Ovary (tissue), 9 donors: ENCODE data around the gene AOX1. TPM values are rescaled to one million over a fixed set of nuclear protein-coding genes. Genes with fewer than 3 reads are reported as not detected.

ENCODE experiments used
- DNase-seq, 5 donors: peaks; one replicate each; pipeline ENCODE4 v3.0.0-alpha.2; 2019 to 2020
- H3K27ac ChIP-seq, 2 donors: fragments of 200-600 bp; one replicate each; pipeline versions ENCODE4 v1.5.1 to v1.8.0; 2019 to 2022
- H3K27me3 ChIP-seq: fragments of 200-600 bp; one replicate; pipeline ENCODE4 v1.8.0; 2022
- H3K36me3 ChIP-seq: fragments of 200-600 bp; sonication (generic); one replicate; pipeline ENCODE4 v1.5.1; 2019
- H3K4me1 ChIP-seq: one replicate; pipeline ENCODE4 v1.8.1; 2013; ENCODE audit warnings: mild to moderate bottlenecking, moderate library complexity; ENCODE audit not compliant: insufficient read depth
- H3K4me3 ChIP-seq: fragments of 200-600 bp; sonication (generic); one replicate; pipeline ENCODE4 v1.5.1; 2017
- H3K9me3 ChIP-seq, 2 donors: fragments of 200-600 bp in 1 of 2; sonication (generic) in 1 of 2; one replicate each; pipeline versions ENCODE4 v1.5.1 to v1.8.1; 2013 to 2019; ENCODE audit warnings: mild to moderate bottlenecking in 1 of 2, moderate library complexity in 1 of 2
- CTCF ChIP-seq, 3 donors: fragments of 450-650 bp in 2 of 3; fragments of 200-600 bp in 1 of 3; IDR thresholded peaks; one replicate each; pipeline versions ENCODE4 v1.5.1 to v1.8.0; 2016 to 2022; ENCODE audit warnings: antibody characterized with exemption in 3 of 3, mild to moderate bottlenecking in 1 of 3
- EP300 ChIP-seq: sonication (generic); formaldehyde crosslinking; IDR thresholded peaks from one replicate; pipeline ENCODE4 v1.6.1; 2017; ENCODE audit warnings: antibody characterized with exemption
- POLR2A ChIP-seq: fragments of 450-650 bp; IDR thresholded peaks from one replicate; pipeline ENCODE4 v1.6.1; 2017; ENCODE audit warnings: antibody characterized with exemption, mild to moderate bottlenecking, moderate library complexity
- WGBS, 3 donors: extraction: QIAGEN DNeasy Blood & Tissue Kit in 1 of 3; methylation state at CpG; one replicate each; pipeline versions ENCODE4 v1.1.5 to v1.1.7; 2013 to 2017; 5-methylcytosine and 5-hydroxymethylcytosine counted together
- intact Hi-C, 4 donors: fragments of 100-400 bp; cut with DNase I; formaldehyde crosslinking; loops; one replicate each; pipeline versions ENCODE4 v1.11.0 to v1.15.1; 2022 to 2023
- polyA plus RNA-seq, 2 donors: library from polyadenylated mRNA; stranded (reverse); fragments of 200-250 nt in 1 of 2; fragments of 350-450 nt in 1 of 2; fragmentation: Illumina TruSeq in 1 of 2; extraction: RNeasy Lipid Tissue Mini Kit (QIAGEN cat#74804) in 1 of 2; gene quantifications; one replicate each; pipeline ENCODE4 v1.2.3, GENCODE V29; 2013 to 2014
- total RNA-seq, 7 donors: library from RNA; depleted of rRNA in 2 of 7; stranded (reverse); fragments of >200 nt in 2 of 7; fragmentation: NEBNext Ultra II Directional in 3 of 7; extraction: Animal tissue kit (Norgen Biotek cat#: 25700) in 3 of 7; gene quantifications; one replicate each; pipeline versions ENCODE4 v1.1.0 to v1.2.4, GENCODE V29; 2016 to 2023
- donor health status: DM: no; HTN: no; CAD: no; lungs with moderate emphysema.
- donor health status: DM: no; HTN: no; CAD: no.
- donor health status: Bipolar disorder and iron deficiency.
- donor health status: DM: yes; HTN: yes; CAD: no.
- donor health status: DM: no; HTN: no; CAD: no.
- donor health status: DM: yes; HTN: yes; CAD: no.

The AOX1 gene
- total and polyA plus RNA-seq, 9 donors = 29.1 to 105 (median 67.2) TPM

DNA sequence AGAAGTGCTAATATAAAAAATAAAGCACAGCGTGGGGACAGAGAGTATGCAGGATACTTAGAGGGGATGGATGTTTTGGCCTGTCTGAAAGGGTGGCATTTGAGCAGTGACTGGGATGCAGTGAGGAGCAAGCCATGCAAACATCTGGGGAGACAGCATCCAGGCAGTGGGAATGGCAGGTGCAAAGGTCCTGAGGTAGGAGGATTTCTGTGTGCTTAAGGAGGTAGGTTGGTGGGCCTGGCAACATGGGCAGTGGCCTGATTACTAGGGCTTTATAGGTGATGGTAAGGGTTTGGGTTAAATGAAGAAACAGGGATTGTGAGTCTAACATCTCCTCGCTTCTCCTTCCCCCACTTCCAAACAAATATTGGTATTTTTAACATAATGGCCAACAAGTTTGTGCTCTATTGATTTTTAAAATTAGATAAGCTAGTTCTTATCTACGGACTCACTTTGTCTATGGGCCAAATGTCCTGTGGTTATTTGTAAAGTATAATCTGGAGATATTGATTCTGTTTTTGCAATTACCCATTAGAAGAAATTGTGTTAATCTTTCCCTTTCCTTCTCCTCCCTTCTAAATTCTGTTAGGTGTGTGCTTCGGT lies 2.4 kb downstream of the AOX1 start:
- WGBS, 3 donors = 84 to 85% (median 84%) methylated on average over 4 of the region's 4 CpGs
- Histone ChIP-seq H3K36me3 (no peaks in the 10 kb centered on the region), H3K4me3 (no peak overlapping the region), H3K27me3 (no peaks in the 10 kb centered on the region), H3K4me1 (peaks cover 2% of the 10 kb centered on the region), H3K27ac (no peak overlapping the region), H3K9me3 (no peaks in the 10 kb centered on the region)
- TF ChIP-seq EP300 (no peak), POLR2A (no peak), CTCF (IDR thresholded peaks at IDR 0.05) (no peak)
- DNase-seq = no peak
- intact Hi-C loops = loop anchor here in 2 of 4 donors (5.0 kb wide), 1 partner anchor 114 kb away; no protein-coding TSS in a partner anchor

GRCh38 chr2:200590090-200590489 lies 4.3 kb downstream of the AOX1 start:
- H3K27ac ChIP-seq = no peak overlapping the region
- no peak for TF ChIP-seq CTCF (IDR thresholded peaks at IDR 0.05)
- H3K27me3 ChIP-seq = no peaks in the 10 kb centered on the region
- peak in 3 of 5 donors; percentile 33 to 47 (median 34) for DNase-seq
- H3K4me1 ChIP-seq = peaks cover 2% of the 10 kb centered on the region
- no peaks in the 10 kb centered on the region for H3K36me3 ChIP-seq
- intact Hi-C loops = loop anchor here in 1 of 4 donors (10.0 kb wide), 1 partner anchor 105 kb away; no protein-coding TSS in a partner anchor
- no peaks in the 10 kb centered on the region for H3K9me3 ChIP-seq
- H3K4me3 ChIP-seq = no peak overlapping the region

DNA sequence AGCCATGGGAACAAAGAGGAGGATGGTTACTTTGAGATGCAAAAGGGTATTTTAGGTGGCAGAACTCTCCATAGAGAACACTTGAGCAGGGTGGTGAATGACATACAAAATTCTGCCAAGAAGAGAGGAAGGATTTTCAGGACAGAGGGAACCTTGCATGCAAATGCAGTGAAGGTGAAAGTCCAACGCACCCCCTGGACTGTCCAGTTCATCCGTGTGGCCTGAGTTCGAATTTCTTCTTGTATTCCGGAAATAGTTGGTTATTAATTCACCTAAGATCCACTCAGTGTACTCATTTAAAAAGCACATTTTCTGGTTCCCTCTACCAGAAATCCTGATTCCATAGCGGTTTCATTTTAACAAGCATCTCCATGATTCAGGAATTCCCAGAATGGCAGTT lies 5.5 kb downstream of the AOX1 start:
- Histone ChIP-seq H3K36me3 (no peaks in the 10 kb centered on the region), H3K27me3 (no peaks in the 10 kb centered on the region)
- TF ChIP-seq CTCF (IDR thresholded peaks at IDR 0.05) (no peak), POLR2A (no peak), EP300 (no peak)

DNA sequence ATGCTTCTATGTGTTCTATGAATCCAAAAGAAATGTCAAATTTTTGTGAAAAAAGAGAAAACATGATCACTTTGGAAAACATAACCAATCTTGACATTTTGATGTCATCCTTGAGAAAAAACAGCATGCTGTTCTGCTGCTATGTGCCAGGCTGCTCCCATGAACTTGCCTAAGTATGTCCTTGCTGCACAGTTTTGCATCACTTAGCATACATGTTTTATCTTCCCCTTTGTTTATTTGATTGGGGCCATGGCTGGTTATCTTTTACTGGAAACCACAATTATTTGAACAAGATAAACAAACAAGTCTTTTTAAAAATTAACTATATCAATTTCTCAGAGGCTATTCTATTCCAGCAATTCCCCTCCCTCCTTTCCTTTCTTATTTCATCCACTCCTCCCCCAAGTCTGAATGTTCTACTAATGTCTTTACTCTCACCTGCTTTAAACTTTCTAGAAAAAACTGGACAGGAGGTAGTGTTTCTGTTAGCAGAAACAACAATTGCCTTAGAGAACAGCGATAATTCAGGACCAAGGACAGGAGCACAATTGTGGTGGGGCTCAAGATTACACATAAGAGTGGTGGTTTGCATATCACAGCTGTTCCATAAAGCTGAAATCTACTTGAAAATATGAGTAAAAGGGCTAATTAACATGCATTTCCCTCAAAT lies 6.7 kb downstream of the AOX1 start:
- Histone ChIP-seq H3K4me3 (no peak overlapping the region), H3K27me3 (no peaks in the 10 kb centered on the region), H3K36me3 (no peaks in the 10 kb centered on the region), H3K9me3 (no peaks in the 10 kb centered on the region), H3K27ac (no peak overlapping the region), H3K4me1 (peaks cover 2% of the 10 kb centered on the region)
- WGBS, 3 donors = 35 to 53% (median 36%) methylated on average over 1 of the region's 1 CpG
- TF ChIP-seq POLR2A = no peak
- no peak for TF ChIP-seq EP300
- no peak for TF ChIP-seq CTCF (IDR thresholded peaks at IDR 0.05)
- DNase-seq = no peak
- intact Hi-C loops = loop anchor here in 1 of 4 donors (10.0 kb wide), 1 partner anchor 102 kb away; no protein-coding TSS in a partner anchor

More for the DNA sequence above, 5.5 kb downstream of the AOX1 start:
- WGBS, 3 donors = 81 to 88% (median 85%) methylated on average over 5 of the region's 5 CpGs
- DNase-seq = no peak
- Histone ChIP-seq H3K27ac (no peak overlapping the region), H3K9me3 (no peaks in the 10 kb centered on the region), H3K4me1 (peaks cover 2% of the 10 kb centered on the region), H3K4me3 (no peak overlapping the region)
- intact Hi-C loops = loop anchor here in 1 of 4 donors (10.0 kb wide), 1 partner anchor 103 kb away; no protein-coding TSS in a partner anchor
